Measurements from ENCODE around the gene ZNF521. TPM values are rescaled to one million over a fixed set of nuclear protein-coding genes. Genes with fewer than 3 reads are reported as not detected.

The ZNF521 gene
- total RNA-seq, 2 experiments from 2014 or later: 0.85 to 2.8 TPM

GRCh38 chr18:25340762-25341161 lies 11.2 kb downstream of the ZNF521 start:
- BruUV-seq (replicated peaks): no TSS peak
- H3K9me3 ChIP-seq (ENCODE audit: low read length): no peaks in the 10 kb centered on the region
- intact Hi-C loops (cut with micrococcal nuclease; ENCODE audit: unreplicated experiment): no loop called here
- no peak overlapping the region for H3K4me3 ChIP-seq (ENCODE audit: low read depth, low read length, poor library complexity, severe bottlenecking)
- no peak for DNase-seq (ENCODE audit: low spot score)
- H3K4me1 ChIP-seq (ENCODE audit: insufficient read depth, low read length, poor library complexity, severe bottlenecking): no peaks in the 10 kb centered on the region
- no peak for TF ChIP-seq CTCF (conservative IDR thresholded peaks at IDR 0.05; ENCODE audit: low read length)
- ChIA-PET POLR2A (interaction anchor here (0.5 to 2.2 kb wide), 3 partner anchors 9 to 1249 kb away, joined by 3 to 7 read pairs (median 4); no protein-coding TSS in a partner anchor), CTCF (ENCODE audit: unreplicated experiment) (no interaction called here)
- no peaks in the 10 kb centered on the region for H3K9me2 ChIP-seq (ENCODE audit: insufficient read depth, low read length)
- no peak overlapping the region for H3K4me2 ChIP-seq (ENCODE audit: low read length)
- H3K27ac ChIP-seq (ENCODE audit: low read depth, low read length, poor library complexity, severe bottlenecking): no peak overlapping the region
- H3K36me3 ChIP-seq (ENCODE audit: insufficient read depth, low read length): no peaks in the 10 kb centered on the region
- H3K79me2 ChIP-seq (ENCODE audit: insufficient read depth, low read depth, low read length): no peaks in the 10 kb centered on the region
- no peaks in the 10 kb centered on the region for H4K20me1 ChIP-seq (ENCODE audit: insufficient read depth, low read length)
- no peak overlapping the region for H2AFZ ChIP-seq (ENCODE audit: low read length)

- H3K9me3 ChIP-seq (ENCODE audit: low read length): no peaks in the 10 kb centered on the region
- no peaks in the 10 kb centered on the region for H4K20me1 ChIP-seq (ENCODE audit: insufficient read depth, low read length)
- BruUV-seq (replicated peaks): no TSS peak
- no peaks in the 10 kb centered on the region for H3K9me2 ChIP-seq (ENCODE audit: insufficient read depth, low read length)
- H3K4me1 ChIP-seq (ENCODE audit: insufficient read depth, low read length, poor library complexity, severe bottlenecking): no peaks in the 10 kb centered on the region
- TF ChIP-seq EZH2phosphoT487 (IDR thresholded peaks at IDR 0.05; ENCODE audit: borderline replicate concordance, low read depth, low read length) (no peak), CTCF (conservative IDR thresholded peaks at IDR 0.05; ENCODE audit: low read length) (no peak)
- intact Hi-C loops (cut with micrococcal nuclease; ENCODE audit: unreplicated experiment): no loop called here
- H2AFZ ChIP-seq (ENCODE audit: low read length): no peak overlapping the region
- H3K4me3 ChIP-seq (ENCODE audit: low read depth, low read length, poor library complexity, severe bottlenecking): no peak overlapping the region
- H3K4me2 ChIP-seq (ENCODE audit: low read length): no peak overlapping the region
- no peak overlapping the region for H3K27ac ChIP-seq (ENCODE audit: low read depth, low read length, poor library complexity, severe bottlenecking)
- ChIA-PET POLR2A (no interaction called here), CTCF (ENCODE audit: unreplicated experiment) (no interaction called here)
- no peak for DNase-seq (ENCODE audit: low spot score)
- H3K79me2 ChIP-seq (ENCODE audit: insufficient read depth, low read depth, low read length): no peaks in the 10 kb centered on the region
- no peaks in the 10 kb centered on the region for H3K36me3 ChIP-seq (ENCODE audit: insufficient read depth, low read length)
Measured at GRCh38 chr18:25335676-25336075, 16.3 kb downstream of the ZNF521 start.

- CTCF ChIA-PET (ENCODE audit: unreplicated experiment): no interaction called here
- TF ChIP-seq EZH2phosphoT487 (IDR thresholded peaks at IDR 0.05; ENCODE audit: borderline replicate concordance, low read depth, low read length): no peak
- TF ChIP-seq CTCF (conservative IDR thresholded peaks at IDR 0.05; ENCODE audit: low read length): no peak
Measured at GRCh38 chr18:25335062-25335461, 16.9 kb downstream of the ZNF521 start.

More at GRCh38 chr18:25335062-25335461, 16.9 kb downstream of the ZNF521 start:
- no peaks in the 10 kb centered on the region for H3K79me2 ChIP-seq (ENCODE audit: insufficient read depth, low read depth, low read length)
- no peaks in the 10 kb centered on the region for H3K9me3 ChIP-seq (ENCODE audit: low read length)
- no peak overlapping the region for H2AFZ ChIP-seq (ENCODE audit: low read length)
- no peaks in the 10 kb centered on the region for H3K4me1 ChIP-seq (ENCODE audit: insufficient read depth, low read length, poor library complexity, severe bottlenecking)
- H3K4me3 ChIP-seq (ENCODE audit: low read depth, low read length, poor library complexity, severe bottlenecking): no peak overlapping the region
- no peaks in the 10 kb centered on the region for H4K20me1 ChIP-seq (ENCODE audit: insufficient read depth, low read length)
- H3K4me2 ChIP-seq (ENCODE audit: low read length): no peak overlapping the region
- POLR2A ChIA-PET: no interaction called here
- H3K9me2 ChIP-seq (ENCODE audit: insufficient read depth, low read length): no peaks in the 10 kb centered on the region
- no peaks in the 10 kb centered on the region for H3K36me3 ChIP-seq (ENCODE audit: insufficient read depth, low read length)
- DNase-seq (ENCODE audit: low spot score): no peak
- no peak overlapping the region for H3K27ac ChIP-seq (ENCODE audit: low read depth, low read length, poor library complexity, severe bottlenecking)
- no TSS peak for BruUV-seq (replicated peaks)
- intact Hi-C loops (cut with micrococcal nuclease; ENCODE audit: unreplicated experiment): no loop called here

All from OCI-LY7 (cell line).